ENCODE results near the gene TIMP1. TPM values are rescaled to one million over a fixed set of nuclear protein-coding genes. Genes with fewer than 3 reads are reported as not detected.

The TIMP1 gene
- total RNA-seq, 1 experiment from 2014 or later = 143 TPM

GRCh38 chrX:47561659-47562151 is 20.5 kb upstream of the TIMP1 start:
- H3K4me3 Mint-ChIP-seq (ENCODE audit: low read depth, unreplicated experiment) = peak overlapping the region; percentile 95
- CTCF ChIA-PET = no interaction called here
- H3K36me3 Mint-ChIP-seq (ENCODE audit: insufficient read depth, unreplicated experiment) = peaks cover 32% of the 10 kb centered on the region
- DNase-seq = no peak
- H3K27ac Mint-ChIP-seq (ENCODE audit: unreplicated experiment) = peak overlapping the region; percentile 99
- H3K27me3 Mint-ChIP-seq (ENCODE audit: unreplicated experiment) = no peaks in the 10 kb centered on the region
- no peaks in the 10 kb centered on the region for H3K9me3 Mint-ChIP-seq (ENCODE audit: low read depth, unreplicated experiment)
- BruUV-seq (replicated peaks) = TSS peak; percentile 41
- intact Hi-C loops (cut with micrococcal nuclease; ENCODE audit: unreplicated experiment) = loop anchor here (10.0 kb wide), 2 partner anchors 63 to 93 kb away; partner anchors contain the start of genes CFP, ELK1 and UXT
- TF ChIP-seq CTCF (IDR thresholded peaks at IDR 0.05; ENCODE audit: unreplicated experiment) = no peak
- H3K4me1 Mint-ChIP-seq (ENCODE audit: low read depth, unreplicated experiment) = peaks cover 15% of the 10 kb centered on the region

DNA sequence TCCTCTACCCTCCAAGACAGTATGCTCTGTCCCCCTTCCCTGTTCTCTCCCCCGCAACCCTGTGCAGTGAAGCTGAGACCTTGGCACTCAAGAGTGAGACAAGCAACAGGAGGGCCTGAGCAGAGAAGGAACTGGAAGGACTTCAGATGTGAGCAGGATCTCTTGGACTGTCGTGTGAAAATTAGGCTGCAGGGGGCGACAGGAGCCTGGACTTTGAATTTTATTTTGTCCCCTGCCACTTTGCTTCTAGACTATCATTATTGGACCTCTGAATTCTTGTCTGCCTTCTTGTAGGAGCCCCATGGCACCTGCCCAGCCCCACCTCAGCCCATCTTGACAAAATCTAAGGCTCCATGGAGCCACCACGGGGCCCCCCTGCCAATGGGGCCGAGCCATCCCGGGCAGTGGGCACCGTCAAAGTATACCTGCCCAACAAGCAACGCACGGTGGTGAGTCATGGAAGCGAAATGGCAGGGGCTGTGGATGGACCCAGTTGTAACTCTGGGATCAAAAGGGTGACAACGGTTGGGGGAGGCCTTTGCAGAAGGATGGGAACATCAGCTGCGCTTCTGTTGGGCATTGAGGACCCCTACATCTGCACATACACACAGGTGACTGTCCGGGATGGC is 19.5 kb upstream of the TIMP1 start:
- Mint-ChIP-seq H3K36me3 (ENCODE audit: insufficient read depth, unreplicated experiment) (peaks cover 31% of the 10 kb centered on the region), H3K4me3 (ENCODE audit: low read depth, unreplicated experiment) (peak overlapping the region; percentile 95), H3K4me1 (ENCODE audit: low read depth, unreplicated experiment) (peaks cover 14% of the 10 kb centered on the region), H3K9me3 (ENCODE audit: low read depth, unreplicated experiment) (no peaks in the 10 kb centered on the region), H3K27me3 (ENCODE audit: unreplicated experiment) (no peaks in the 10 kb centered on the region), H3K27ac (ENCODE audit: unreplicated experiment) (no peak overlapping the region)
- no TSS peak for BruUV-seq (replicated peaks)
- DNase-seq = no peak
- intact Hi-C loops (cut with micrococcal nuclease; ENCODE audit: unreplicated experiment) = loop anchor here (10.0 kb wide), 2 partner anchors 62 to 92 kb away; partner anchors contain the start of genes CFP, ELK1 and UXT
- TF ChIP-seq CTCF (IDR thresholded peaks at IDR 0.05; ENCODE audit: unreplicated experiment) = peak; percentile 18
- CTCF ChIA-PET = no interaction called here

GRCh38 chrX:47563801-47564315 is 18.4 kb upstream of the TIMP1 start:
- CTCF ChIA-PET = no interaction called here
- no peak overlapping the region for H3K27ac Mint-ChIP-seq (ENCODE audit: unreplicated experiment)
- no TSS peak for BruUV-seq (replicated peaks)
- no peaks in the 10 kb centered on the region for H3K27me3 Mint-ChIP-seq (ENCODE audit: unreplicated experiment)
- peaks cover 7% of the 10 kb centered on the region for H3K4me1 Mint-ChIP-seq (ENCODE audit: low read depth, unreplicated experiment)
- H3K36me3 Mint-ChIP-seq (ENCODE audit: insufficient read depth, unreplicated experiment) = peaks cover 34% of the 10 kb centered on the region
- TF ChIP-seq CTCF (IDR thresholded peaks at IDR 0.05; ENCODE audit: unreplicated experiment) = no peak
- H3K4me3 Mint-ChIP-seq (ENCODE audit: low read depth, unreplicated experiment) = no peak overlapping the region
- no peak for DNase-seq
- intact Hi-C loops (cut with micrococcal nuclease; ENCODE audit: unreplicated experiment) = loop anchor here (10.0 kb wide), 2 partner anchors 61 to 91 kb away; partner anchors contain the start of genes CFP, ELK1 and UXT
- H3K9me3 Mint-ChIP-seq (ENCODE audit: low read depth, unreplicated experiment) = no peaks in the 10 kb centered on the region

DNA sequence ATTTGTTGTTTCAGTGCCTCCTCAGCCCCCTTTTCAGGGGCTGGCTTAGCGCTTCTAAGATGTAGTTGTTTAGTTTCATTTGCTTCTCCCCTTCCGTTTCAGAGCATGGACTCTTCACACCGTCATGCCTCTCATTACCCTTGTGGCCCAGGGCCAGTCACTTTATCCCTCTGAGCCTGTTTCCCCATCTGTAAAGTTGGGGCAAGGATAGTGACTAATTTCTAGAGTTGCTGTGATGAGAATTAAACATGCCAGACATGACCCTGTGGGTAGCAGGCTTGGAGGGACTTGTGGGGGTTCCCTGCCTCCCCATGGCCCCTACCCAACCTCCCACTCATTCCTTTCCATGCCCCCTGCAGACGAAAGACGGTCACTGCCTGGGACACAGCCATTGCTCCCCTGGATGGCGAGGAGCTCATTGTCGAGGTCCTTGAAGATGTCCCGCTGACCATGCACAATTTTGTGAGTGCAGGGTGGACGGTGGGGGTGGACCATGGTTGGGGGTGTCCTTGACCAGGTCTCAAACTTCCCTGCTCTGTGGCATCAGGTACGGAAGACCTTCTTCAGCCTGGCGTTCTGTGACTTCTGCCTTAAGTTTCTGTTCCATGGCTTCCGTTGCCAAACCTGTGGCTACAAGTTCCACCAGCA is 17.7 kb upstream of the TIMP1 start:
- Mint-ChIP-seq H3K27me3 (ENCODE audit: unreplicated experiment) (no peaks in the 10 kb centered on the region), H3K36me3 (ENCODE audit: insufficient read depth, unreplicated experiment) (peaks cover 42% of the 10 kb centered on the region), H3K4me3 (ENCODE audit: low read depth, unreplicated experiment) (no peak overlapping the region), H3K9me3 (ENCODE audit: low read depth, unreplicated experiment) (no peaks in the 10 kb centered on the region), H3K27ac (ENCODE audit: unreplicated experiment) (no peak overlapping the region), H3K4me1 (ENCODE audit: low read depth, unreplicated experiment) (peaks cover 7% of the 10 kb centered on the region)
- no peak for TF ChIP-seq CTCF (IDR thresholded peaks at IDR 0.05; ENCODE audit: unreplicated experiment)
- no peak for DNase-seq
- CTCF ChIA-PET = no interaction called here
- intact Hi-C loops (cut with micrococcal nuclease; ENCODE audit: unreplicated experiment) = loop anchor here (10.0 kb wide), 2 partner anchors 60 to 90 kb away; partner anchors contain the start of genes CFP, ELK1 and UXT
- no TSS peak for BruUV-seq (replicated peaks)

Measured in Calu3 (cell line).